Bronchial epithelial cell (primary cell): Measurements from ENCODE around the gene UBE2M. TPM values are rescaled to one million over a fixed set of nuclear protein-coding genes. Genes with fewer than 3 reads are reported as not detected.
"Not testable (repeated sequence)": the region's sequence is repeated elsewhere in the genome, so short reads cannot be mapped to it uniquely, and the experiment has no call there.

ENCODE experiments used
- DNase-seq: peaks from one replicate; pipeline ENCODE4 v3.0.0-alpha.2; 2010; ENCODE audit warnings: low read depth
- FAIRE-seq: peaks from 2 replicates; lab custom pipeline; 2011; peaks lifted over from hg19 to GRCh38; lab: Jason Lieb, UNC
- H3K27me3 ChIP-seq: 2 replicates; pipeline ENCODE4 v1.5.1; 2011; ENCODE audit warnings: low read length; ENCODE audit not compliant: control insufficient read depth, insufficient read depth
- H3K36me3 ChIP-seq: 2 replicates; pipeline ENCODE4 v1.5.1; 2011; ENCODE audit warnings: low read length; ENCODE audit not compliant: control insufficient read depth, insufficient read depth
- H3K4me3 ChIP-seq: 2 replicates; pipeline ENCODE4 v1.5.1; 2011; ENCODE audit warnings: mild to moderate bottlenecking, low read depth, low read length, control low read depth
- total RNA-seq: library from RNA; depleted of rRNA; stranded (reverse); fragments of >200 nt; gene quantifications from 2 replicates; pipeline ENCODE4 v1.2.1, GENCODE V29; 2014
- TF ChIP-seq, protein P1 (sequence below): IDR thresholded peaks from 2 replicates; pipeline ENCODE4 v1.5.1; 2011; ENCODE audit warnings: mild to moderate bottlenecking, moderate library complexity, low read length, control low read depth, inconsistent platforms; ENCODE audit not compliant: insufficient read depth, severe bottlenecking

Gene UBE2M
- total RNA-seq, 1 donor from 2014 or later, result 128 TPM

DNA sequence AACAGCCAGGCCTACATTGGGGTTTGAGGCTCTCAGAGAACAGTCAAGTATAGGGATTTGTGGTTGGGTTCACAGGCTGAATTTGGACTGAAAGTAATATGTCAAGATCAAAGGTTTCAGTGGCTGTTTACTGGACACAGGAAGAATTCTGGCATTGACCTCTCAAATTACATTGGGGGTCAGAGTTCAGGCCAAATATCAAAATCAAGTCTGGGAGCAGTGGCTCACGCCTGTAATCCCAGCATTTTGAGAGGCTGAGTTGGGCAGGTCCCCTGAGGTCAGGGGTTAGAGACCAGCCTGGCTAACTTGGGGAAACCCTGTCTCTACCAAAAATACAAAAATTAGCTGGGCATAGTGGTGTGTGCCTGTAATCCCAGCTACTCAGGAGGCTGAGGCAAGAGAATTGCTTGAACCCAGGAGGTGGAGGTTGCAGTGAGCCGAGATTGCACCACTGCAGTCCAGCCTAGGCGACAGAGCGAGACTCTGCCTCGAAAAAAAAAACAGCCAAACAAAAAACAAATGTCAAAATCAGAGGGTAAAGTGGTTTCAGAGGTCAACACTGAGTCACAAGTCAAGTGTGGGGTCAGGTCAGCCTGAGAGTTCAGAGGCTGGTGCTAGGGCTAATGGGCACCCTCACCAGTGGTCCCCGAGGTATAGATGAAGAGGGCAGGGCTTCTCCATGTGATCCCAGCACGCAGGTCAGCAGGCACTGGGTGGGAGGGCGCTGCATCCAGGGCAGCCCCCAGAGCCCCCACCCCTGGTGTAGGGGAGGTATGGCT is 48.1 kb downstream of the UBE2M start:
- FAIRE-seq (no peak), DNase-seq (no peak)
- H3K27me3 ChIP-seq, result no peaks in the 10 kb centered on the region
- H3K36me3 ChIP-seq, result no peaks in the 10 kb centered on the region
- no peak overlapping the region for H3K4me3 ChIP-seq
- TF ChIP-seq, protein P1, sequence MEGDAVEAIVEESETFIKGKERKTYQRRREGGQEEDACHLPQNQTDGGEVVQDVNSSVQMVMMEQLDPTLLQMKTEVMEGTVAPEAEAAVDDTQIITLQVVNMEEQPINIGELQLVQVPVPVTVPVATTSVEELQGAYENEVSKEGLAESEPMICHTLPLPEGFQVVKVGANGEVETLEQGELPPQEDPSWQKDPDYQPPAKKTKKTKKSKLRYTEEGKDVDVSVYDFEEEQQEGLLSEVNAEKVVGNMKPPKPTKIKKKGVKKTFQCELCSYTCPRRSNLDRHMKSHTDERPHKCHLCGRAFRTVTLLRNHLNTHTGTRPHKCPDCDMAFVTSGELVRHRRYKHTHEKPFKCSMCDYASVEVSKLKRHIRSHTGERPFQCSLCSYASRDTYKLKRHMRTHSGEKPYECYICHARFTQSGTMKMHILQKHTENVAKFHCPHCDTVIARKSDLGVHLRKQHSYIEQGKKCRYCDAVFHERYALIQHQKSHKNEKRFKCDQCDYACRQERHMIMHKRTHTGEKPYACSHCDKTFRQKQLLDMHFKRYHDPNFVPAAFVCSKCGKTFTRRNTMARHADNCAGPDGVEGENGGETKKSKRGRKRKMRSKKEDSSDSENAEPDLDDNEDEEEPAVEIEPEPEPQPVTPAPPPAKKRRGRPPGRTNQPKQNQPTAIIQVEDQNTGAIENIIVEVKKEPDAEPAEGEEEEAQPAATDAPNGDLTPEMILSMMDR, result no peak

DNA sequence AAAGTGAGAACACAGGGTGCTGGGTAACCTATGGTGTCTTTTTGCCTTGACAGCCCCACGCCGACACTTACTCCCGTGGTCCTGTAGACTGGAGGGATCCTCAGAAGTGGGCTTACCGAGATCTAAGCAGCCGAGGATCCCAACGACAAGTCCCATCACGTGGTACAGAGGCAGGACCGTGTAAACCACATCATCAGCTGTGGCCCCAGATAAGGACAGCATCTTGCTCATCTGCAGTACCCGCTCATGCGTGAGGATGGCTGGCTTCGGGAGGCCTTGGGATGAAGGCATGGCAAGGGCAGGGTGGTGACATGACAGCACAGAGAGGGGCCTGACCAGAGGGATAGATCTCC is 48.7 kb downstream of the UBE2M start:
- Histone ChIP-seq H3K4me3 (no peak overlapping the region), H3K27me3 (no peaks in the 10 kb centered on the region), H3K36me3 (no peaks in the 10 kb centered on the region)
- TF ChIP-seq, protein P1, result no peak
- DNase-seq, result no peak
- peak; percentile 13 for FAIRE-seq

DNA sequence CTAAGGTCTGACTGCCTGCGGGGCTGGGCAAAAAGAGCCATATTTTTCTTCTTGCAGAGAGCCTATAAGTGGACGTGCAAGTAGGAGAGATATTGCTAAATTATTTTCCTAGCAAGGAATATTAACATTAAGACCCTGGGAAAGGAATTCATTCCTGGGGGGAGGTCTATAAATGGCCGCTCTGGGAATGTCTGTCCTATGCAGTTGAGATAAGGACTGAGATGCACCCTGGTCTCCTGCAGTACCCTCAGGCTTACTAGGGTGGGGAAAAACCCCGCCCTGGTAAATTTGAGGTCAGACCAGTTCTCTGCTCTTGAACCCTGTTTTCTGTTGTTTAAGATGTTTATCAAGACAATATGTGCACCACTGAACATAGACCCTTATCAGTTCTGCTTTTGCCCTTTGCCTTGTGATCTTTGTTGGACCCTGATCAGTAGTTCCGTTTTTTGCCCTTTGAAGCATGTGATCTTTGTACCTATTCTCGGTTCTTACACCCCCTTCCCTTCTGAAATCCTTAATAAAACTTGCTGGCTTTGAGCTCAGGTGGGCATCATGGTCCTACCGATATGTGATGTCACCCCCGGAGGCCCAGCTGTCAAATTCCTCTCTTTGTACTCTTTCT is 50.7 kb downstream of the UBE2M start:
- not testable (repeated sequence) for H3K4me3 ChIP-seq, DNase-seq, FAIRE-seq, H3K36me3 ChIP-seq, H3K27me3 ChIP-seq

Other genes starting within 250 kb of the UBE2M start
- gene ZSCAN22, start 231.6 kb downstream of the UBE2M start, total RNA-seq, result 1.8 and 2.2 TPM in 2 replicates
- 2.1 and 4.7 TPM in 2 replicates for gene A1BG, start 205.1 kb downstream of the UBE2M start, total RNA-seq
- 0.53 and 2.2 TPM in 2 replicates for gene ZNF497, start 195.9 kb downstream of the UBE2M start, total RNA-seq
- 2.4 and 2.6 TPM in 2 replicates for gene ZNF837, start 177.6 kb downstream of the UBE2M start, total RNA-seq
- 3,518 and 4,823 TPM in 2 replicates for gene RPS5, start 171.3 kb downstream of the UBE2M start, total RNA-seq
- gene RNF225, start 163.0 kb downstream of the UBE2M start, total RNA-seq, result 0.79 and 1.9 TPM in 2 replicates
- gene ZNF584, start 150.0 kb downstream of the UBE2M start, total RNA-seq, result 8.2 and 9.7 TPM in 2 replicates
- 5.5 and 5.8 TPM in 2 replicates for gene ZNF132, start 118.5 kb downstream of the UBE2M start, total RNA-seq
- gene ZNF324B, start 107.0 kb downstream of the UBE2M start, total RNA-seq, result 8.8 and 10.8 TPM in 2 replicates
- gene ZNF324, start 91.5 kb downstream of the UBE2M start, total RNA-seq, result 9.7 and 10.5 TPM in 2 replicates
- gene ZNF446, start 82.3 kb downstream of the UBE2M start, total RNA-seq, result 2.4 and 3.7 TPM in 2 replicates
- gene SLC27A5, start 46.6 kb downstream of the UBE2M start, total RNA-seq, result 11.1 and 28.8 TPM in 2 replicates
- 3.4 and 5.1 TPM in 2 replicates for gene ZBTB45, start 38.8 kb downstream of the UBE2M start, total RNA-seq
- 270 and 277 TPM in 2 replicates for gene TRIM28, start 14.5 kb downstream of the UBE2M start, total RNA-seq
- gene CHMP2A, start 3.5 kb downstream of the UBE2M start, total RNA-seq, result 166 and 219 TPM in 2 replicates
- 14.7 and 17.8 TPM in 2 replicates for gene MZF1, start 14.7 kb upstream of the UBE2M start, total RNA-seq